HG03432 (cell line): Measurements from ENCODE around the gene ZNF256.

Source experiments
- ATAC-seq: cut with Tn5 transposase; IDR thresholded peaks from one replicate; pipeline ENCODE4 v1.9.1; 2021; ENCODE audit warnings: mild to moderate bottlenecking, moderate library complexity; ENCODE audit not compliant: unreplicated experiment

The ZNF256 gene

GRCh38 chr19:57947419-57948134 lies at the start of gene ZNF256:
ZNF256 (minus strand) TSS chr19:57947706; CDS start chr19:57947474, 232 bp downstream.
- peak; percentile 90 for ATAC-seq

- no peak for ATAC-seq
These were observed 45.3 kb upstream of the ZNF256 start for GRCh38 chr19:57992841-57993240.

- ATAC-seq: no peak
These were observed 31.2 kb upstream of the ZNF256 start for GRCh38 chr19:57978586-57979289.

- no peak for ATAC-seq
These were observed 26.9 kb upstream of the ZNF256 start, which contains the start of gene C19orf18 for GRCh38 chr19:57974434-57974833. C19orf18 (minus strand) TSS chr19:57974534; CDS start chr19:57974432, 102 bp downstream.

- no peak for ATAC-seq
These were observed 17.3 kb upstream of the ZNF256 start for GRCh38 chr19:57964761-57965160.

- ATAC-seq: no peak
These were observed 14.3 kb upstream of the ZNF256 start for GRCh38 chr19:57961785-57962184.

- ATAC-seq: no peak
These were observed 7.5 kb upstream of the ZNF256 start for GRCh38 chr19:57954996-57955395.

GRCh38 chr19:57949702-57950101 lies 2.2 kb upstream of the ZNF256 start:
- no peak for ATAC-seq

GRCh38 chr19:57949296-57949695 lies 1.8 kb upstream of the ZNF256 start:
- ATAC-seq: no peak

GRCh38 chr19:57947088-57947418 lies 453 bp downstream of the ZNF256 start:
- ATAC-seq: no peak

- no peak for ATAC-seq
These were observed 1.2 kb downstream of the ZNF256 start for GRCh38 chr19:57946316-57946715.

GRCh38 chr19:57941593-57941992 lies 5.9 kb downstream of the ZNF256 start:
- no peak for ATAC-seq

GRCh38 chr19:57935731-57936130 lies 11.8 kb downstream of the ZNF256 start:
- ATAC-seq: no peak

- peak; percentile 81 for ATAC-seq
These were observed 12.5 kb downstream of the ZNF256 start, which contains the start of gene ZNF418 for GRCh38 chr19:57934820-57935665. ZNF418 (minus strand) TSS chr19:57935402; CDS start chr19:57933822, 1,580 bp downstream.

GRCh38 chr19:57927587-57927986 lies 19.9 kb downstream of the ZNF256 start:
- no peak for ATAC-seq

GRCh38 chr19:57916168-57916995 lies 31.1 kb downstream of the ZNF256 start, which contains the start of gene ZNF417:
ZNF417 (minus strand) TSS chr19:57916592; CDS start chr19:57916411, 181 bp downstream.
- peak; percentile 96 for ATAC-seq

GRCh38 chr19:57914531-57914930 lies 33.0 kb downstream of the ZNF256 start:
- ATAC-seq: no peak

- ATAC-seq: no peak
These were observed 40.1 kb downstream of the ZNF256 start for GRCh38 chr19:57907394-57907793.

- no peak for ATAC-seq
These were observed 42.2 kb downstream of the ZNF256 start for GRCh38 chr19:57905258-57905657.

- no peak for ATAC-seq
These were observed 43.8 kb downstream of the ZNF256 start for GRCh38 chr19:57903618-57904184.
